B cell (primary cell): ENCODE results near the gene SUSD2. TPM values are rescaled to one million over a fixed set of nuclear protein-coding genes. Genes with fewer than 3 reads are reported as not detected.

Experiments
- ATAC-seq: fragments of 200-7000 bp; cut with Tn5 transposase; one replicate; pipeline ENCODE4 v1.10.0; 2021; ENCODE audit warnings: low read depth, mild to moderate bottlenecking, moderate number of reproducible peaks, moderate library complexity
- CTCF ChIA-PET: fragments of 350-600 bp; sonication (Branson Sonifier 250); formaldehyde crosslinking; loops from one replicate; lab custom pipeline; 2021; ENCODE audit warnings: antibody characterized with exemption, inconsistent platforms; lab: Charles Lee
- POLR2A ChIA-PET: fragments of 350-600 bp; sonication (Branson Sonifier 250); formaldehyde crosslinking; loops from one replicate; lab custom pipeline; 2021; ENCODE audit warnings: antibody characterized with exemption; lab: Charles Lee
- DNase-seq: peaks from one replicate; pipeline ENCODE4 v3.0.0; 2013
- H2AFZ ChIP-seq: 2 replicates; pipeline ENCODE4 v1.6.1; 2012; ENCODE audit warnings: mild to moderate bottlenecking, low read depth, low read length; ENCODE audit not compliant: insufficient read depth, poor library complexity, severe bottlenecking
- H3K27ac ChIP-seq, 2 donors: 1 replicate in 1 of 2; 2 replicates in 1 of 2; pipeline ENCODE4 v1.5.1; 2012 to 2013; ENCODE audit warnings: low read length in 2 of 2, mild to moderate bottlenecking in 2 of 2, moderate library complexity in 1 of 2
- H3K27me3 ChIP-seq, 4 experiments: fragments of 200-600 bp in 1 of 4; sonication (generic) in 1 of 4; replicated peaks in 1 of 4; 1 replicate in 2 of 4; 2 replicates in 2 of 4; pipeline versions ENCODE4 v1.6.1 to v1.7.0; 2013 to 2016; ENCODE audit warnings: low read length in 3 of 4, mild to moderate bottlenecking in 2 of 4, mixed read lengths in 1 of 4, moderate library complexity in 1 of 4; ENCODE audit not compliant: insufficient read depth in 4 of 4, control insufficient read depth in 3 of 4; ENCODE audit errors: control extremely low read depth in 1 of 4
- H3K36me3 ChIP-seq, 2 experiments: replicated peaks in 1 of 2; 1 replicate in 1 of 2; 2 replicates in 1 of 2; pipeline versions ENCODE4 v1.6.1 to v1.7.1; 2013; ENCODE audit warnings: low read length in 1 of 2; ENCODE audit not compliant: insufficient read depth in 2 of 2, control insufficient read depth in 1 of 2; ENCODE audit errors: control extremely low read depth in 1 of 2, extremely low read depth in 1 of 2
- H3K4me1 ChIP-seq, 2 donors: fragments of 200-600 bp in 1 of 2; sonication (generic) in 1 of 2; 1 replicate in 1 of 2; 2 replicates in 1 of 2; pipeline versions ENCODE4 v1.5.1 to v1.6.1; 2013 to 2017; ENCODE audit warnings: low read length in 2 of 2; ENCODE audit not compliant: control insufficient read depth in 2 of 2, insufficient read depth in 2 of 2
- H3K4me2 ChIP-seq: replicated peaks from 2 replicates; pipeline ENCODE3; 2012; ENCODE audit warnings: mild to moderate bottlenecking, low read depth, low read length; ENCODE audit not compliant: poor library complexity, severe bottlenecking
- H3K4me3 ChIP-seq, 5 experiments: fragments of 200-600 bp in 1 of 5; sonication (generic) in 1 of 5; 1 replicate in 3 of 5; 2 replicates in 2 of 5; pipeline versions ENCODE4 v1.5.1 to v1.7.0; 2011 to 2016; ENCODE audit warnings: low read length in 4 of 5, mild to moderate bottlenecking in 4 of 5, low read depth in 2 of 5, control low read depth in 1 of 5, moderate library complexity in 1 of 5; ENCODE audit not compliant: insufficient read depth in 1 of 5; ENCODE audit errors: control extremely low read depth in 1 of 5, extremely low read depth in 1 of 5
- H3K79me2 ChIP-seq: fragments of 200-600 bp; sonication (generic); one replicate; pipeline ENCODE4 v1.6.0; 2016; ENCODE audit warnings: low read length; ENCODE audit not compliant: control insufficient read depth, insufficient read depth
- H3K9ac ChIP-seq: fragments of 200-600 bp; sonication (generic); 2 replicates; pipeline ENCODE4 v1.6.1; 2017; ENCODE audit warnings: mild to moderate bottlenecking, low read length, moderate library complexity
- H3K9me3 ChIP-seq, 3 donors: one replicate each; pipeline versions ENCODE4 v1.6.1 to v1.7.1; 2013; ENCODE audit warnings: low read length in 2 of 3; ENCODE audit not compliant: control insufficient read depth in 2 of 3, insufficient read depth in 1 of 3; ENCODE audit errors: control extremely low read depth in 1 of 3
- H4K20me1 ChIP-seq: 2 replicates; pipeline ENCODE4 v1.6.0; 2012; ENCODE audit warnings: mild to moderate bottlenecking, low read length; ENCODE audit not compliant: insufficient read depth, control insufficient read depth, poor library complexity, severe bottlenecking
- H3K27ac Mint-ChIP-seq: one replicate; pipeline ENCODE4 v1.8.0; 2021; ENCODE audit warnings: mixed read lengths
- H3K27me3 Mint-ChIP-seq: one replicate; pipeline ENCODE4 v1.8.0; 2021; ENCODE audit warnings: mixed read lengths
- H3K4me1 Mint-ChIP-seq: one replicate; pipeline ENCODE4 v1.8.0; 2021; ENCODE audit warnings: mixed read lengths
- H3K4me3 Mint-ChIP-seq: one replicate; pipeline ENCODE4 v1.8.0; 2021; ENCODE audit warnings: mixed read lengths
- H3K9me3 Mint-ChIP-seq: one replicate; pipeline ENCODE4 v1.8.0; 2022; ENCODE audit warnings: mixed read lengths; ENCODE audit not compliant: insufficient read depth
- EZH2 ChIP-seq: IDR thresholded peaks from 2 replicates; pipeline ENCODE4 v1.6.1; 2012; ENCODE audit warnings: borderline replicate concordance, low read depth, mild to moderate bottlenecking, moderate library complexity, low read length; ENCODE audit not compliant: insufficient read depth, poor library complexity, severe bottlenecking
- WGBS: methylation state at CpG from one replicate; pipeline ENCODE4 v1.1.5; 2013; ENCODE audit warnings: missing lambda C conversion rate; ENCODE audit not compliant: insufficient coverage; 5-methylcytosine and 5-hydroxymethylcytosine counted together
- intact Hi-C: fragments of 100-400 bp; cut with micrococcal nuclease; formaldehyde crosslinking; loops from one replicate; pipeline ENCODE4 v1.10.0; 2022
- polyA plus RNA-seq: library from polyadenylated mRNA; depleted of rRNA; stranded (reverse); fragments of >200 nt; gene quantifications from 2 replicates; pipeline ENCODE4 v1.2.3, GENCODE V29; 2012
- total RNA-seq, 2 donors: library from RNA; stranded (reverse); fragments of 120-200 nt in 1 of 2; gene quantifications; 1 replicate in 1 of 2; 2 replicates in 1 of 2; pipeline versions ENCODE4 v1.2.3 to v1.2.4, GENCODE V29; 2013 to 2022
- TF ChIP-seq, protein P1 (sequence below): fragments of 200-600 bp; IDR thresholded peaks from one replicate; pipeline ENCODE4 v1.8.0; 2022; ENCODE audit warnings: antibody characterized with exemption, mild to moderate bottlenecking

SUSD2 gene
- total and polyA plus RNA-seq, 2 donors (not counting 1 experiment from before 2014, with no cell fraction given), result 0.30 to 0.48 TPM

DNA sequence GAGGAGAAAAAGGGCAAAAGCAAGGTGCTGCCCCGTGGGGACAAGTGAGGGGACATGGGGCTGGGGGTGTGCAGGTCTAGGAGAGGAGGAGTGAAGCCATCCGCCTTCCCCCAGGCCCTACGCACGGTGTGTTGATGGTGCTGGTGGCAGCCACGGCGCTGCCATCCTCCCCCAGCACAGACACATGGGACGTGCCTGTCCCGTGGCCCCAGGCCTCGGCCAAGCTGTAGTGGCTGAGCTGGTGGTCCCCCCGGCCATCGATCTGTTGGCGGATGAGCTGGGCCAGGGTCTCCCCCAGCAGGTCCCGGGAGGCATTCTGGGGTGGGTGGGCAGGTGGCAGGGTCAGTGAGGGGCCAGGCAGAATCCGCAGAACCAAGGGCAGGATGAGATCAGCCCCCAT, 44.7 kb downstream of the SUSD2 start:
- Histone ChIP-seq H3K4me1 (no peaks in the 10 kb centered on the region), H3K4me2 (no peak overlapping the region), H3K9me3 (peaks cover 0 to 21% (median 4%) of the 10 kb centered on the region in 3 donors), H3K9ac (no peak overlapping the region), H3K27me3 (no peaks in the 10 kb centered on the region), H2AFZ (no peak overlapping the region), H3K27ac (no peak overlapping the region), H3K36me3 (no peaks in the 10 kb centered on the region), H3K4me3 (no peak overlapping the region), H4K20me1 (no peaks in the 10 kb centered on the region), H3K79me2 (no peaks in the 10 kb centered on the region)
- ChIA-PET POLR2A (no interaction called here), CTCF (interaction anchor here (0.6 to 0.7 kb wide), 2 partner anchors 13 to 19 kb away, joined by 3 to 4 read pairs; partner anchors contain the start of gene GGT5)
- no peak for TF ChIP-seq EZH2
- TF ChIP-seq, protein P1, sequence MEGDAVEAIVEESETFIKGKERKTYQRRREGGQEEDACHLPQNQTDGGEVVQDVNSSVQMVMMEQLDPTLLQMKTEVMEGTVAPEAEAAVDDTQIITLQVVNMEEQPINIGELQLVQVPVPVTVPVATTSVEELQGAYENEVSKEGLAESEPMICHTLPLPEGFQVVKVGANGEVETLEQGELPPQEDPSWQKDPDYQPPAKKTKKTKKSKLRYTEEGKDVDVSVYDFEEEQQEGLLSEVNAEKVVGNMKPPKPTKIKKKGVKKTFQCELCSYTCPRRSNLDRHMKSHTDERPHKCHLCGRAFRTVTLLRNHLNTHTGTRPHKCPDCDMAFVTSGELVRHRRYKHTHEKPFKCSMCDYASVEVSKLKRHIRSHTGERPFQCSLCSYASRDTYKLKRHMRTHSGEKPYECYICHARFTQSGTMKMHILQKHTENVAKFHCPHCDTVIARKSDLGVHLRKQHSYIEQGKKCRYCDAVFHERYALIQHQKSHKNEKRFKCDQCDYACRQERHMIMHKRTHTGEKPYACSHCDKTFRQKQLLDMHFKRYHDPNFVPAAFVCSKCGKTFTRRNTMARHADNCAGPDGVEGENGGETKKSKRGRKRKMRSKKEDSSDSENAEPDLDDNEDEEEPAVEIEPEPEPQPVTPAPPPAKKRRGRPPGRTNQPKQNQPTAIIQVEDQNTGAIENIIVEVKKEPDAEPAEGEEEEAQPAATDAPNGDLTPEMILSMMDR, result no peak
- Mint-ChIP-seq H3K4me3 (no peak overlapping the region), H3K4me1 (no peaks in the 10 kb centered on the region), H3K27ac (peak overlapping the region; percentile 15), H3K9me3 (no peaks in the 10 kb centered on the region), H3K27me3 (no peaks in the 10 kb centered on the region)
- intact Hi-C loops, result no loop called here
- DNase-seq, result no peak
- WGBS, result 98% methylated on average over 8 of the region's 14 CpGs
- no peak for ATAC-seq

DNA sequence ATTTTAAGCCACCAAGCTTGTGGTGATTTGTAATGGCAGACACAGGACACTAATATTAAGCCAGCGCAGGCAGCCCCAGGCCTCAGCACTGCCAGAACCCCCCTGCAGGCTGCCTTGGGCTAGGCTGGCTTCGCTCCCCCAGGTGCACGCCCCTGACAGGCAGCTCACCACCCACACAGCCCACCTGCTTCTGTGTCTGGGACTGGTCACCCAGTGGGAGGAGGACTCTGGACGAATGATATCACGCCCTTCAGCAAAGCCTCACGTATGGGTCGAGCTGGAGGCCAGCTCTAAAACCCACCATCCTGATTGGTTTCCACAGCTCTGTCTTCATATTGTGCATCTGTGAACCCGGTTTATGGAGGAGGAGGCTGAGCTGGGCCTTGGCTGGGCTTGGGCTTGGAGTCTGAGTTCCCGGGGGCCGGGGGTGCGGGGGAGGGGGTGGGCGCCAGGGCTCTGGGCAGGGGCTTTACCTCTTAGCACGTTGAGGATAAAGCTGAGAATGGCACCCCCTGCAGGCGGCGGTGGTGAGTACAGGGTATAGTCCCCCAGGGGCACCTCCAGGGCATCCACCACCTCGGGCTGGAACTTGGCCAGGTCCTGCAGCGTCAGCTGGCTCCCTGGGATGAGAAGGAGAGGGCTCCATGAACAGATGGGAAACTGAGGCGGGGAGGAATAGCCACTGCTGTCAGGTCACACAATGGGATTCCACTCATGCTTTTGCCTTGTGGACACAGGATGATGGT, 49.8 kb downstream of the SUSD2 start:
- Mint-ChIP-seq H3K9me3 (no peaks in the 10 kb centered on the region), H3K4me1 (peaks cover 1% of the 10 kb centered on the region), H3K27me3 (no peaks in the 10 kb centered on the region), H3K27ac (no peak overlapping the region), H3K4me3 (no peak overlapping the region)
- TF ChIP-seq EZH2, result no peak
- TF ChIP-seq, protein P1, result peak; percentile 63
- Histone ChIP-seq H3K27me3 (no peaks in the 10 kb centered on the region), H3K79me2 (no peaks in the 10 kb centered on the region), H2AFZ (no peak overlapping the region), H3K36me3 (no peaks in the 10 kb centered on the region), H3K9me3 (no peaks in the 10 kb centered on the region), H3K4me3 (no peak overlapping the region), H3K4me2 (no peak overlapping the region), H3K4me1 (no peaks in the 10 kb centered on the region), H3K9ac (no peak overlapping the region), H3K27ac (no peak overlapping the region), H4K20me1 (no peaks in the 10 kb centered on the region)
- POLR2A ChIA-PET, result no interaction called here
- CTCF ChIA-PET, result interaction anchor here (0.7 to 1.8 kb wide), 13 partner anchors 9 to 246 kb away, joined by 3 to 15 read pairs (median 4); no protein-coding TSS in a partner anchor
- WGBS, result 71% methylated on average over 13 of the region's 18 CpGs
- ATAC-seq (peak; percentile 74), DNase-seq (peak; percentile 65)
- intact Hi-C loops, result no loop called here
